ENCODE results near the gene MMP2. TPM values are rescaled to one million over a fixed set of nuclear protein-coding genes. Genes with fewer than 3 reads are reported as not detected.

MMP2 gene
- total RNA-seq, 3 donors from 2014 or later = 30.1 to 193 (median 153) TPM

GRCh38 chr16:55543472-55543871, 64.5 kb downstream of the MMP2 start:
- DNase-seq (no peak), ATAC-seq (no peak)
- H3K9me3 ChIP-seq = no peaks in the 10 kb centered on the region
- no peak overlapping the region for H3K4me3 ChIP-seq
- intact Hi-C loops (cut with DNase I, micrococcal nuclease) = loop anchor here (10.0 kb wide), 2 partner anchors 79 to 161 kb away; no protein-coding TSS in a partner anchor
- TF ChIP-seq CTCF (IDR thresholded peaks at IDR 0.05) = no peak
- no peaks in the 10 kb centered on the region for H3K4me1 ChIP-seq (ENCODE audit: low read depth)
- no peaks in the 10 kb centered on the region for H3K36me3 ChIP-seq (ENCODE audit: low read depth)

GRCh38 chr16:55552621-55553020, 73.6 kb downstream of the MMP2 start:
- intact Hi-C loops (cut with DNase I, micrococcal nuclease) = no loop called here
- no peak for ATAC-seq
- H3K36me3 ChIP-seq (ENCODE audit: low read depth) = no peaks in the 10 kb centered on the region
- no peak for TF ChIP-seq CTCF (IDR thresholded peaks at IDR 0.05)
- H3K4me1 ChIP-seq (ENCODE audit: low read depth) = peaks cover 8% of the 10 kb centered on the region
- H3K4me3 ChIP-seq = no peak overlapping the region
- H3K9me3 ChIP-seq = no peaks in the 10 kb centered on the region
- no peak for DNase-seq

GRCh38 chr16:55555436-55555835, 76.4 kb downstream of the MMP2 start:
- TF ChIP-seq CTCF (IDR thresholded peaks at IDR 0.05) = no peak
- no peak overlapping the region for H3K4me3 ChIP-seq
- ATAC-seq = no peak

More at GRCh38 chr16:55555436-55555835, 76.4 kb downstream of the MMP2 start:
- Histone ChIP-seq H3K4me1 (ENCODE audit: low read depth) (peaks cover 12% of the 10 kb centered on the region), H3K9me3 (no peaks in the 10 kb centered on the region), H3K36me3 (ENCODE audit: low read depth) (no peaks in the 10 kb centered on the region)
- DNase-seq = no peak
- intact Hi-C loops (cut with DNase I, micrococcal nuclease) = no loop called here

Other genes starting within 250 kb of the MMP2 start
- under 1 TPM in 1 of 3 donors, not detected in 2; 0.13 TPM for gene IRX6, start 155.0 kb upstream of the MMP2 start, total RNA-seq
- 10 to 100 TPM; 11.3 to 22.1 (median 13.8) TPM for gene LPCAT2, start 29.9 kb downstream of the MMP2 start, total RNA-seq
- under 1 TPM; 0.41 to 0.60 (median 0.51) TPM for gene CAPNS2, start 87.5 kb downstream of the MMP2 start, total RNA-seq
- gene SLC6A2, start 176.8 kb downstream of the MMP2 start, total RNA-seq = under 1 TPM in 2 of 3 donors, not detected in 1; 0.09 to 0.19 TPM